ENCODE data around the gene PBXIP1.

The PBXIP1 gene

GRCh38 chr1:154975409-154976059, 19.6 kb upstream of the PBXIP1 start:
- ATAC-seq (ENCODE audit: insufficient read depth, low read depth): no peak
- peak overlapping the region; percentile 91 for H3K9ac ChIP-seq (ENCODE audit: low read depth, low read length)
- H3K4me1 ChIP-seq (ENCODE audit: insufficient read depth, low read length): peaks cover 62% of the 10 kb centered on the region
- peaks cover 57% of the 10 kb centered on the region for H3K36me3 ChIP-seq (ENCODE audit: insufficient read depth, low read length)
- TF ChIP-seq CTCF (IDR thresholded peaks at IDR 0.05; ENCODE audit: borderline replicate concordance, extremely low read depth, low read length, poor library complexity, severe bottlenecking) (no peak), EZH2 (IDR thresholded peaks at IDR 0.05; ENCODE audit: borderline replicate concordance, low read depth, low read length, severe bottlenecking) (no peak)
- peak; percentile 49 for DNase-seq
- H3K9me3 ChIP-seq (ENCODE audit: insufficient read depth, low read length, severe bottlenecking): no peaks in the 10 kb centered on the region
- peak overlapping the region; percentile 92 for H3K27ac ChIP-seq (ENCODE audit: low read length)
- H3K27me3 ChIP-seq (ENCODE audit: insufficient read depth, low read length, poor library complexity): no peaks in the 10 kb centered on the region
- peak overlapping the region; percentile 62 for H2AFZ ChIP-seq (ENCODE audit: low read depth, low read length)
- peaks cover 77% of the 10 kb centered on the region for H3K79me2 ChIP-seq (ENCODE audit: insufficient read depth, low read length)
- peaks cover 51% of the 10 kb centered on the region for H4K20me1 ChIP-seq (ENCODE audit: insufficient read depth, low read length)
- H3K4me3 ChIP-seq (ENCODE audit: low read depth in 1 of 2, low read length in 2 of 2): peak overlapping the region; percentile 79 to 82
- peak overlapping the region; percentile 92 for H3K4me2 ChIP-seq (ENCODE audit: insufficient read depth, low read length)

- peak overlapping the region; percentile 92 for H3K4me2 ChIP-seq (ENCODE audit: insufficient read depth, low read length)
- H2AFZ ChIP-seq (ENCODE audit: low read depth, low read length): peak overlapping the region; percentile 67
- ATAC-seq (ENCODE audit: insufficient read depth, low read depth) (peak; percentile 51), DNase-seq (peak; percentile 93)
- peak overlapping the region; percentile 91 for H3K9ac ChIP-seq (ENCODE audit: low read depth, low read length)
- H3K27ac ChIP-seq (ENCODE audit: low read length): peak overlapping the region; percentile 92
- peaks cover 63% of the 10 kb centered on the region for H3K4me1 ChIP-seq (ENCODE audit: insufficient read depth, low read length)
- TF ChIP-seq CTCF (IDR thresholded peaks at IDR 0.05; ENCODE audit: borderline replicate concordance, extremely low read depth, low read length, poor library complexity, severe bottlenecking) (no peak), EZH2 (IDR thresholded peaks at IDR 0.05; ENCODE audit: borderline replicate concordance, low read depth, low read length, severe bottlenecking) (no peak)
- H3K4me3 ChIP-seq (ENCODE audit: low read depth in 1 of 2, low read length in 2 of 2): peak overlapping the region; percentile 79 to 82
- peaks cover 84% of the 10 kb centered on the region for H3K79me2 ChIP-seq (ENCODE audit: insufficient read depth, low read length)
- no peaks in the 10 kb centered on the region for H3K9me3 ChIP-seq (ENCODE audit: insufficient read depth, low read length, severe bottlenecking)
- H3K27me3 ChIP-seq (ENCODE audit: insufficient read depth, low read length, poor library complexity): no peaks in the 10 kb centered on the region
- peaks cover 51% of the 10 kb centered on the region for H3K36me3 ChIP-seq (ENCODE audit: insufficient read depth, low read length)
- peaks cover 53% of the 10 kb centered on the region for H4K20me1 ChIP-seq (ENCODE audit: insufficient read depth, low read length)
Observed at GRCh38 chr1:154974808-154975408, 19.0 kb upstream of the PBXIP1 start.

GRCh38 chr1:154974102-154974807, 18.4 kb upstream of the PBXIP1 start, which contains the start of gene CKS1B:
Gene CKS1B (plus strand): TSS chr1:154974681. CDS start chr1:154974746, 65 bp downstream.
- Histone ChIP-seq H3K9me3 (ENCODE audit: insufficient read depth, low read length, severe bottlenecking) (no peaks in the 10 kb centered on the region), H3K4me2 (ENCODE audit: insufficient read depth, low read length) (peak within 1 kb of the TSS; percentile 92), H3K27me3 (ENCODE audit: insufficient read depth, low read length, poor library complexity) (no peaks in the 10 kb centered on the region), H3K79me2 (ENCODE audit: insufficient read depth, low read length) (peaks cover 85% of the 10 kb centered on the region), H3K9ac (ENCODE audit: low read depth, low read length) (peak within 1 kb of the TSS; percentile 91), H4K20me1 (ENCODE audit: insufficient read depth, low read length) (peaks cover 54% of the 10 kb centered on the region), H3K4me1 (ENCODE audit: insufficient read depth, low read length) (peaks cover 60% of the 10 kb centered on the region), H3K36me3 (ENCODE audit: insufficient read depth, low read length) (peaks cover 50% of the 10 kb centered on the region), H2AFZ (ENCODE audit: low read depth, low read length) (peak within 1 kb of the TSS; percentile 88), H3K27ac (ENCODE audit: low read length) (peak within 1 kb of the TSS; percentile 98), H3K4me3 (ENCODE audit: low read depth in 1 of 2, low read length in 2 of 2) (peak within 1 kb of the TSS; percentile 79 to 93)
- TF ChIP-seq EZH2 (IDR thresholded peaks at IDR 0.05; ENCODE audit: borderline replicate concordance, low read depth, low read length, severe bottlenecking): no peak
- no peak for TF ChIP-seq CTCF (IDR thresholded peaks at IDR 0.05; ENCODE audit: borderline replicate concordance, extremely low read depth, low read length, poor library complexity, severe bottlenecking)
- peak; percentile 91 for ATAC-seq (ENCODE audit: insufficient read depth, low read depth)
- peak; percentile 99 for DNase-seq

Measured in DND-41 (cell line).